Retinal pigment epithelial cell (primary cell): ENCODE measurements around the gene INHBE.

Source experiments
- DNase-seq: peaks from one replicate; pipeline ENCODE4 v3.0.0-alpha.2; 2010; ENCODE audit warnings: low read depth
- H3K4me3 ChIP-seq: 2 replicates; pipeline ENCODE4 v1.5.1; 2011; ENCODE audit warnings: mild to moderate bottlenecking, low read length, control low read depth, moderate library complexity
- TF ChIP-seq, protein P1 (sequence below): conservative IDR thresholded peaks from 2 replicates; pipeline ENCODE4 v1.5.1; 2011; ENCODE audit warnings: low read depth, low read length, control low read depth, inconsistent platforms

Gene INHBE

DNA sequence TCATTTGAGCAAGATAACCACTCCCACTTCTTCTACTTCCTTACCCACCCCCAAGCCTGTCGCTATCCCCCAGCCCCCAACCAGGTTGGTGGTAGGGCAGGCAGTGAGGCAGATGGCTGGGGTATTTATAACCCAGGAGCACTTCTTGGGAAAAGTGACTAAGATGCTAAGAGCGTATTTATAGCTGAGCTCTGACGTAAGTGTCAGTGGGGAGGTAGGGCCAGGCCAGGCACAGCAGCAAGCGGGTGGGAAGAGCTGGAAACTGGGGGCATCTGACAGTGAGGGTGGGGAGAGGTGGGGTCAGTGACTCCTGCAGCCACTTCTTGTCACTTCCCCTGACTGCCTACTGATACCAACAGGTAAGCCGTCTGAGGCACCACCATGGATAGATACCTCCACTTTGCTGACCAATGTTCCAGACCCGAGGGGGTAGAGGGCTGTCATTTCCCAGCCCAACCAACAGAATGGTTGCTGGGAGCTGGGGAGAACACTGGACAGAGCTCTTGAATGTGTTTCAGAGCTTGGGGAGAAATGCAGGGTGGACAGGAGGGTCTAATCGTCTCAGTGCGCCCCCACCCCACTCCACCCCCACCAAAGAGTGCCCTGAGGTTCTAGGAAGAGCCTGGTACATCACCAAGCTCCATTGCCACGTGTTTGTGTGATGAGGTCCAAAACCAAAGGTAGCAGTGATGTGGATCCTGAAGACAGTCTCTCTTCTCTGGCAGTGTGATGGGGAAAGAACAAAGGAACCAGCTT lies 2.7 kb upstream of the INHBE start:
- TF ChIP-seq, protein P1, sequence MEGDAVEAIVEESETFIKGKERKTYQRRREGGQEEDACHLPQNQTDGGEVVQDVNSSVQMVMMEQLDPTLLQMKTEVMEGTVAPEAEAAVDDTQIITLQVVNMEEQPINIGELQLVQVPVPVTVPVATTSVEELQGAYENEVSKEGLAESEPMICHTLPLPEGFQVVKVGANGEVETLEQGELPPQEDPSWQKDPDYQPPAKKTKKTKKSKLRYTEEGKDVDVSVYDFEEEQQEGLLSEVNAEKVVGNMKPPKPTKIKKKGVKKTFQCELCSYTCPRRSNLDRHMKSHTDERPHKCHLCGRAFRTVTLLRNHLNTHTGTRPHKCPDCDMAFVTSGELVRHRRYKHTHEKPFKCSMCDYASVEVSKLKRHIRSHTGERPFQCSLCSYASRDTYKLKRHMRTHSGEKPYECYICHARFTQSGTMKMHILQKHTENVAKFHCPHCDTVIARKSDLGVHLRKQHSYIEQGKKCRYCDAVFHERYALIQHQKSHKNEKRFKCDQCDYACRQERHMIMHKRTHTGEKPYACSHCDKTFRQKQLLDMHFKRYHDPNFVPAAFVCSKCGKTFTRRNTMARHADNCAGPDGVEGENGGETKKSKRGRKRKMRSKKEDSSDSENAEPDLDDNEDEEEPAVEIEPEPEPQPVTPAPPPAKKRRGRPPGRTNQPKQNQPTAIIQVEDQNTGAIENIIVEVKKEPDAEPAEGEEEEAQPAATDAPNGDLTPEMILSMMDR = no peak
- DNase-seq = peak; percentile 67

DNA sequence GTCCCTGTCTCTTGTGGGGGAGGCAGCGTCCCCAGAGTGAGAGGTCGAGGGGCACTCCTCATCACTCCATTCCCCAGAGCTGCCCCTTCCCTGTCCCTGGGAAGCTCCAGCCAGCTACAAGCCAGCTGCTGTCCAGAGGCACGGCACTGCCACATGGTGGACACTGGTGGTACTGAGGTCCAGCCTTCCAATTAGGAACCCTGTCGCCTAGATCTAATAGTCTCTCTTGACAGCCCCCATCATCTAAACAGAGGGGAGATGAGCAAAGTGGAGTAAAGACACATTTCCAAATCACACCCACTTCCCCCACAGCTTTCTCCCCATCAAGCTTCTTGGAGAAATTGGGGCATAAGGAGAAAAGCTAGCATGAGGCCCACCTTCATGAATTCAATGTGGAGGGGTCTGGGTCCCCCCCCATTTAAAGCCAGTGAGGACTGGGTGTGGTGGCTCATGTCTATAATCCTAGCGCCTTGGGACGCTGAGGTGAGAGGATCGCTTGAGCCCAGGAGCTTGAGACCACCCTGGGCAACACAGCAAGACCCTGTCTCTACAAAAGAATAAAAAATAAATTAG lies 2.1 kb upstream of the INHBE start:
- no peak overlapping the region for H3K4me3 ChIP-seq
- DNase-seq = no peak
- TF ChIP-seq, protein P1 = peak; percentile 97

More for the DNA sequence above, 2.7 kb upstream of the INHBE start:
- H3K4me3 ChIP-seq = no peak overlapping the region

DNA sequence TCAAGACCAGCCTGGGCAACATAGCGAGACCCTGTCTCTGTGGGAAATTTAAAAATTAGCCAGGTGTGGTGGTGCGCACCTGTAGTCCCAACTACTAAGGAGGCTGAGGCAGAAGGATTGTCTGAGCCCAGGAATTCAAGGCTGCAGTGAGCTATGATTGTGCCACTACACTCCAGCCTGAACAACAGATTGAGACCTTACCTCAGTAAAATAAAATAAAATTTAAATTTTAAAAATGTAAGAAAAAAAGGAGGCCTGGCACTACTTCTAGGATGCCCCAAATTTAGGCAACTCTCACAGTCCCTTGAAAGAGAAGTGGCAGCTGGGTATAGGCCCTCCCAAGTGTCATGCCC lies 918 bp upstream of the INHBE start:
- TF ChIP-seq, protein P1 = no peak
- no peak overlapping the region for H3K4me3 ChIP-seq
- no peak for DNase-seq

DNA sequence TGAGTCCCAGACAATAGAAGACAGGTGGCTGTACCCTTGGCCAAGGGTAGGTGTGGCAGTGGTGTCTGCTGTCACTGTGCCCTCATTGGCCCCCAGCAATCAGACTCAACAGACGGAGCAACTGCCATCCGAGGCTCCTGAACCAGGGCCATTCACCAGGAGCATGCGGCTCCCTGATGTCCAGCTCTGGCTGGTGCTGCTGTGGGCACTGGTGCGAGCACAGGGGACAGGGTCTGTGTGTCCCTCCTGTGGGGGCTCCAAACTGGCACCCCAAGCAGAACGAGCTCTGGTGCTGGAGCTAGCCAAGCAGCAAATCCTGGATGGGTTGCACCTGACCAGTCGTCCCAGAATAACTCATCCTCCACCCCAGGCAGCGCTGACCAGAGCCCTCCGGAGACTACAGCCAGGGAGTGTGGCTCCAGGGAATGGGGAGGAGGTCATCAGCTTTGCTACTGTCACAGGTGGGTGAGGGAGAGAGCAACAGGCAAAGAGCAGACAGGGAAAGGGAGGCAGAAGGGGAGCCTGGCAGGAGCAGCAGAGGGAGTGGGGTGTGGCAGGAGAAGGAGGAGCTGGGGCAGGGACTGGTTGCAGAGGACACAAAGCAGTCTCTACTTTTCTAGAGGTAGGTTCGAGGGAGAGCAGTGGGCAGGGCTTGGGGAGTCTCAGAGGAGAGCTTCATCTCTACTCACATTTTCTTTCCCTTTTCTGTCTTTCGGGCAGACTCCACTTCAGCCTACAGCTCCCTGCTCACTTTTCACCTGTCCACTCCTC lies 452 bp downstream of the INHBE start:
- DNase-seq = no peak
- H3K4me3 ChIP-seq = no peak overlapping the region
- TF ChIP-seq, protein P1 = no peak

DNA sequence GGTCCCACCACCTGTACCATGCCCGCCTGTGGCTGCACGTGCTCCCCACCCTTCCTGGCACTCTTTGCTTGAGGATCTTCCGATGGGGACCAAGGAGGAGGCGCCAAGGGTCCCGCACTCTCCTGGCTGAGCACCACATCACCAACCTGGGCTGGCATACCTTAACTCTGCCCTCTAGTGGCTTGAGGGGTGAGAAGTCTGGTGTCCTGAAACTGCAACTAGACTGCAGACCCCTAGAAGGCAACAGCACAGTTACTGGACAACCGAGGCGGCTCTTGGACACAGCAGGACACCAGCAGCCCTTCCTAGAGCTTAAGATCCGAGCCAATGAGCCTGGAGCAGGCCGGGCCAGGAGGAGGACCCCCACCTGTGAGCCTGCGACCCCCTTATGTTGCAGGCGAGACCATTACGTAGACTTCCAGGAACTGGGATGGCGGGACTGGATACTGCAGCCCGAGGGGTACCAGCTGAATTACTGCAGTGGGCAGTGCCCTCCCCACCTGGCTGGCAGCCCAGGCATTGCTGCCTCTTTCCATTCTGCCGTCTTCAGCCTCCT lies 1.1 kb downstream of the INHBE start:
- H3K4me3 ChIP-seq = no peak overlapping the region
- TF ChIP-seq, protein P1 = peak; percentile 88
- no peak for DNase-seq

DNA sequence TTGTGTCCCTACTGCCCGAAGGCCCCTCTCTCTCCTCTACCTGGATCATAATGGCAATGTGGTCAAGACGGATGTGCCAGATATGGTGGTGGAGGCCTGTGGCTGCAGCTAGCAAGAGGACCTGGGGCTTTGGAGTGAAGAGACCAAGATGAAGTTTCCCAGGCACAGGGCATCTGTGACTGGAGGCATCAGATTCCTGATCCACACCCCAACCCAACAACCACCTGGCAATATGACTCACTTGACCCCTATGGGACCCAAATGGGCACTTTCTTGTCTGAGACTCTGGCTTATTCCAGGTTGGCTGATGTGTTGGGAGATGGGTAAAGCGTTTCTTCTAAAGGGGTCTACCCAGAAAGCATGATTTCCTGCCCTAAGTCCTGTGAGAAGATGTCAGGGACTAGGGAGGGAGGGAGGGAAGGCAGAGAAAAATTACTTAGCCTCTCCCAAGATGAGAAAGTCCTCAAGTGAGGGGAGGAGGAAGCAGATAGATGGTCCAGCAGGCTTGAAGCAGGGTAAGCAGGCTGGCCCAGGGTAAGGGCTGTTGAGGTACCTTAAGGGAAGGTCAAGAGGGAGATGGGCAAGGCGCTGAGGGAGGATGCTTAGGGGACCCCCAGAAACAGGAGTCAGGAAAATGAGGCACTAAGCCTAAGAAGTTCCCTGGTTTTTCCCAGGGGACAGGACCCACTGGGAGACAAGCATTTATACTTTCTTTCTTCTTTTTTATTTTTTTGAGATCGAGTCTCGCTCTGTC lies 1.8 kb downstream of the INHBE start:
- TF ChIP-seq, protein P1 = no peak
- no peak for DNase-seq
- H3K4me3 ChIP-seq = no peak overlapping the region
